CD14-positive monocyte (primary cell): ENCODE measurements around the gene ADORA2B. TPM values are rescaled to one million over a fixed set of nuclear protein-coding genes. Genes with fewer than 3 reads are reported as not detected.
"Not testable (repeated sequence)": the region's sequence is repeated elsewhere in the genome, so short reads cannot be mapped to it uniquely, and the experiment has no call there.

Experiments used
- DNase-seq, 3 donors: peaks; one replicate each; pipeline ENCODE4 v3.0.0-alpha.2; 2011 to 2022
- H2AFZ ChIP-seq: 2 replicates; pipeline ENCODE4 v1.6.0; 2012; ENCODE audit warnings: mild to moderate bottlenecking, low read depth, low read length, inconsistent platforms; ENCODE audit not compliant: insufficient read depth, poor library complexity, severe bottlenecking
- H3K27ac ChIP-seq, 2 donors: 1 replicate in 1 of 2; 2 replicates in 1 of 2; pipeline ENCODE4 v1.5.1; 2012 to 2013; ENCODE audit warnings: low read length in 2 of 2, control low read depth in 1 of 2, inconsistent platforms in 1 of 2, low read depth in 1 of 2, mild to moderate bottlenecking in 1 of 2
- H3K27me3 ChIP-seq, 2 donors: one replicate each; pipeline versions ENCODE4 v1.6.0 to v1.6.1; 2011 to 2013; ENCODE audit warnings: low read length in 2 of 2; ENCODE audit not compliant: control insufficient read depth in 2 of 2, insufficient read depth in 2 of 2
- H3K36me3 ChIP-seq, 2 donors: replicated peaks in 1 of 2; 1 replicate in 1 of 2; 2 replicates in 1 of 2; pipeline versions ENCODE4 v1.5.1 to v1.6.1; 2012 to 2013; ENCODE audit warnings: low read length in 2 of 2, control low read depth in 1 of 2, inconsistent platforms in 1 of 2, mild to moderate bottlenecking in 1 of 2; ENCODE audit not compliant: insufficient read depth in 2 of 2, control insufficient read depth in 1 of 2
- H3K4me1 ChIP-seq, 2 donors: 1 replicate in 1 of 2; 2 replicates in 1 of 2; pipeline versions ENCODE4 v1.5.1 to v1.6.1; 2012 to 2013; ENCODE audit warnings: low read length in 2 of 2, control low read depth in 1 of 2, inconsistent platforms in 1 of 2, mild to moderate bottlenecking in 1 of 2, moderate library complexity in 1 of 2; ENCODE audit not compliant: insufficient read depth in 2 of 2, control insufficient read depth in 1 of 2
- H3K4me2 ChIP-seq: replicated peaks from 2 replicates; pipeline ENCODE3; 2012; ENCODE audit warnings: low read length, moderate library complexity, mild to moderate bottlenecking; ENCODE audit not compliant: poor library complexity, severe bottlenecking; ENCODE audit errors: extremely low read depth
- H3K4me3 ChIP-seq, 3 experiments: fragments of 200-600 bp in 1 of 3; sonication (generic) in 1 of 3; replicated peaks in 1 of 3; 1 replicate in 2 of 3; 2 replicates in 1 of 3; pipeline ENCODE4 v1.5.1; 2011 to 2013; ENCODE audit warnings: low read length in 3 of 3, mild to moderate bottlenecking in 3 of 3, control low read depth in 2 of 3, low read depth in 2 of 3, inconsistent platforms in 1 of 3, moderate library complexity in 1 of 3
- H3K79me2 ChIP-seq: 2 replicates; pipeline ENCODE4 v1.6.0; 2012; ENCODE audit warnings: mild to moderate bottlenecking, control low read depth, inconsistent platforms, low read length, moderate library complexity; ENCODE audit not compliant: insufficient read depth
- H3K9ac ChIP-seq: 2 replicates; pipeline ENCODE4 v1.6.0; 2017; ENCODE audit warnings: low read length, mild to moderate bottlenecking; ENCODE audit not compliant: insufficient read depth, poor library complexity, severe bottlenecking
- H3K9me3 ChIP-seq, 2 donors: replicated peaks in 1 of 2; 1 replicate in 1 of 2; 2 replicates in 1 of 2; pipeline versions ENCODE4 v1.5.1 to v1.6.1; 2012 to 2013; ENCODE audit warnings: low read length in 2 of 2, control low read depth in 1 of 2; ENCODE audit not compliant: control insufficient read depth in 1 of 2, insufficient read depth in 1 of 2
- H4K20me1 ChIP-seq: 2 replicates; pipeline ENCODE4 v1.6.0; 2012; ENCODE audit warnings: mild to moderate bottlenecking, low read length, control low read depth, moderate library complexity; ENCODE audit not compliant: insufficient read depth
- H3K27ac Mint-ChIP-seq, 7 donors: one replicate each; pipeline ENCODE4 v1.8.0; 2020; ENCODE audit warnings: mild to moderate bottlenecking in 7 of 7, mixed read lengths in 7 of 7, moderate library complexity in 6 of 7, inconsistent platforms in 2 of 7
- H3K27me3 Mint-ChIP-seq, 3 donors: one replicate each; pipeline ENCODE4 v1.8.0; 2021 to 2022; ENCODE audit warnings: low read depth in 3 of 3, mild to moderate bottlenecking in 3 of 3, mixed read lengths in 3 of 3, moderate library complexity in 3 of 3, inconsistent platforms in 1 of 3
- H3K36me3 Mint-ChIP-seq, 2 donors: one replicate each; pipeline ENCODE4 v1.8.0; 2020; ENCODE audit warnings: mixed read lengths in 2 of 2, inconsistent platforms in 1 of 2, mild to moderate bottlenecking in 1 of 2
- H3K4me1 Mint-ChIP-seq: one replicate; pipeline ENCODE4 v1.8.0; 2020; ENCODE audit warnings: mild to moderate bottlenecking, mixed read lengths
- H3K4me3 Mint-ChIP-seq, 2 donors: one replicate each; pipeline ENCODE4 v1.8.0; 2020; ENCODE audit warnings: mild to moderate bottlenecking in 2 of 2, mixed read lengths in 2 of 2, moderate library complexity in 1 of 2
- H3K9me3 Mint-ChIP-seq, 7 donors: one replicate each; pipeline ENCODE4 v1.8.0; 2020 to 2022; ENCODE audit warnings: mixed read lengths in 7 of 7, mild to moderate bottlenecking in 6 of 7, moderate library complexity in 6 of 7, inconsistent platforms in 2 of 7
- CTCF ChIP-seq: fragments of 200-600 bp; IDR thresholded peaks from one replicate; pipeline ENCODE4 v1.8.0; 2022; ENCODE audit warnings: antibody characterized with exemption, mild to moderate bottlenecking
- WGBS: methylation state at CpG from one replicate; pipeline ENCODE4 v1.1.5; 2013; ENCODE audit warnings: missing lambda C conversion rate; ENCODE audit not compliant: insufficient coverage; 5-methylcytosine and 5-hydroxymethylcytosine counted together
- intact Hi-C, 2 donors: fragments of 100-400 bp; cut with micrococcal nuclease; formaldehyde crosslinking; loops; one replicate each; pipeline versions ENCODE4 v1.15.0 to v1.15.1; 2023
- polyA plus RNA-seq, 3 donors: library from polyadenylated mRNA; depleted of rRNA in 1 of 3; unstranded in 2 of 3; stranded (reverse) in 1 of 3; fragments of 300-500 nt in 2 of 3; fragments of >200 nt in 1 of 3; fragmentation: Illumina TruSeq in 2 of 3; gene quantifications; 1 replicate in 2 of 3; 2 replicates in 1 of 3; pipeline ENCODE4 v1.2.3, GENCODE V29; 2012 to 2021

ADORA2B gene
- polyA plus RNA-seq, 3 donors: 2.0 to 6.4 (median 4.4) TPM

GRCh38 chr17:15935891-15936290, 9.0 kb upstream of the ADORA2B start:
- intact Hi-C loops: no loop called here
- no peak for DNase-seq
- H3K27me3 Mint-ChIP-seq: peaks cover 0 to 12% (median 0%) of the 10 kb centered on the region in 3 donors
- H3K36me3 ChIP-seq: peaks cover 0 to 11% of the 10 kb centered on the region in 2 donors
- H3K27me3 ChIP-seq: no peaks in the 10 kb centered on the region
- H3K9me3 Mint-ChIP-seq: peaks cover 11 to 26% (median 16%) of the 10 kb centered on the region in 7 donors
- H3K4me1 Mint-ChIP-seq: peaks cover 3% of the 10 kb centered on the region
- H4K20me1 ChIP-seq: no peaks in the 10 kb centered on the region
- no peak overlapping the region for H3K9ac ChIP-seq
- H3K4me3 ChIP-seq: no peak overlapping the region
- no peaks in the 10 kb centered on the region for H3K79me2 ChIP-seq
- H3K27ac ChIP-seq: no peak overlapping the region
- no peak for TF ChIP-seq CTCF
- H2AFZ ChIP-seq: no peak overlapping the region
- peaks cover 13 to 16% of the 10 kb centered on the region in 2 donors for H3K36me3 Mint-ChIP-seq
- H3K4me2 ChIP-seq: no peak overlapping the region
- no peak overlapping the region for H3K4me3 Mint-ChIP-seq
- H3K9me3 ChIP-seq: peaks cover 10 to 19% of the 10 kb centered on the region in 2 donors
- no peak overlapping the region for H3K27ac Mint-ChIP-seq
- no peaks in the 10 kb centered on the region for H3K4me1 ChIP-seq
- no CpG with 5 or more reads among the region's 7 CpGs for WGBS

- peaks cover 0 to 13% of the 10 kb centered on the region in 2 donors for H3K36me3 ChIP-seq
- peaks cover 15 to 32% (median 22%) of the 10 kb centered on the region in 7 donors for H3K9me3 Mint-ChIP-seq
- H3K27me3 Mint-ChIP-seq, H2AFZ ChIP-seq, H3K9ac ChIP-seq, H3K79me2 ChIP-seq, DNase-seq, H3K4me3 Mint-ChIP-seq, intact Hi-C loops, H3K4me2 ChIP-seq, H3K27ac ChIP-seq, H3K4me3 ChIP-seq, H3K27me3 ChIP-seq, H3K4me1 ChIP-seq, H3K27ac Mint-ChIP-seq, H4K20me1 ChIP-seq, H3K4me1 Mint-ChIP-seq: not testable (repeated sequence)
- WGBS: 98% methylated on average over 4 of the region's 4 CpGs
- peaks cover 14 to 18% of the 10 kb centered on the region in 2 donors for H3K36me3 Mint-ChIP-seq
- H3K9me3 ChIP-seq: peaks cover 15 to 25% of the 10 kb centered on the region in 2 donors
Observed at GRCh38 chr17:15936481-15936880, 8.4 kb upstream of the ADORA2B start.
